Keratinocyte (primary cell): ENCODE measurements around the gene FOXR1. TPM values are rescaled to one million over a fixed set of nuclear protein-coding genes. Genes with fewer than 3 reads are reported as not detected.

Experiments used
- DNase-seq: peaks from one replicate; pipeline ENCODE4 v3.0.0-alpha.2; 2011; ENCODE audit warnings: low read depth, missing footprints, low spot score
- FAIRE-seq: peaks from 2 replicates; lab custom pipeline; 2011; peaks lifted over from hg19 to GRCh38; lab: Jason Lieb, UNC
- H2AFZ ChIP-seq: 2 replicates; pipeline ENCODE4 v1.6.0; 2012; ENCODE audit warnings: low read length, control low read depth, inconsistent platforms; ENCODE audit not compliant: control insufficient read depth
- H3K27ac ChIP-seq: 2 replicates; pipeline ENCODE4 v1.5.1; 2011; ENCODE audit warnings: low read length; ENCODE audit not compliant: control insufficient read depth, insufficient read depth
- H3K27me3 ChIP-seq: 3 replicates; pipeline ENCODE4 v1.6.0; 2011; ENCODE audit warnings: low read length; ENCODE audit not compliant: control insufficient read depth, insufficient read depth; ENCODE audit errors: extremely low read depth
- H3K36me3 ChIP-seq, 2 experiments: 2 replicates in 1 of 2; 3 replicates in 1 of 2; pipeline ENCODE4 v1.5.1; 2011; ENCODE audit warnings: low read length in 2 of 2, mild to moderate bottlenecking in 1 of 2; ENCODE audit not compliant: control insufficient read depth in 2 of 2, insufficient read depth in 2 of 2; ENCODE audit errors: extremely low read depth in 1 of 2
- H3K4me1 ChIP-seq: 3 replicates; pipeline ENCODE4 v1.5.1; 2011; ENCODE audit warnings: low read length; ENCODE audit not compliant: control insufficient read depth, insufficient read depth; ENCODE audit errors: extremely low read depth
- H3K4me2 ChIP-seq: 3 replicates; pipeline ENCODE4 v1.6.0; 2011; ENCODE audit warnings: low read depth, low read length; ENCODE audit not compliant: control insufficient read depth, insufficient read depth; ENCODE audit errors: extremely low read depth
- H3K4me3 ChIP-seq, 3 experiments: fragments of 200-600 bp in 1 of 3; sonication (generic) in 1 of 3; 2 replicates in 2 of 3; 3 replicates in 1 of 3; pipeline ENCODE4 v1.5.1; 2011 to 2016; ENCODE audit warnings: low read length in 3 of 3, mild to moderate bottlenecking in 3 of 3, control low read depth in 2 of 3, inconsistent platforms in 1 of 3, low read depth in 1 of 3, mixed read lengths in 1 of 3, mixed run types in 1 of 3, moderate library complexity in 1 of 3; ENCODE audit not compliant: control insufficient read depth in 2 of 3, insufficient read depth in 2 of 3; ENCODE audit errors: extremely low read depth in 1 of 3
- H3K79me2 ChIP-seq: 2 replicates; pipeline ENCODE4 v1.6.0; 2012; ENCODE audit warnings: low read length; ENCODE audit not compliant: control insufficient read depth, insufficient read depth
- H3K9ac ChIP-seq: 3 replicates; pipeline ENCODE4 v1.6.0; 2011; ENCODE audit warnings: low read length; ENCODE audit not compliant: control insufficient read depth, insufficient read depth; ENCODE audit errors: extremely low read depth
- H3K9me1 ChIP-seq: 3 replicates; pipeline ENCODE4 v1.6.0; 2011; ENCODE audit warnings: low read length; ENCODE audit not compliant: control insufficient read depth, insufficient read depth; ENCODE audit errors: extremely low read depth
- H3K9me3 ChIP-seq: 2 replicates; pipeline ENCODE4 v1.5.1; 2012; ENCODE audit warnings: low read depth, low read length; ENCODE audit not compliant: control insufficient read depth
- H4K20me1 ChIP-seq: 3 replicates; pipeline ENCODE4 v1.6.0; 2011; ENCODE audit warnings: low read length; ENCODE audit not compliant: control insufficient read depth, insufficient read depth; ENCODE audit errors: extremely low read depth
- EZH2 ChIP-seq: IDR thresholded peaks from one replicate; pipeline ENCODE4 v1.6.1; 2012; ENCODE audit warnings: inconsistent platforms, mild to moderate bottlenecking, low read length, moderate library complexity
- dilution Hi-C: fragments of 300-500 bp; cut with MboI; formaldehyde crosslinking; loops from one replicate; pipeline ENCODE4 v1.7.0; 2020; ENCODE audit warnings: low sequenced_read_pairs; ENCODE audit not compliant: extremely low pct_ligation_motif_present
- polyA plus RNA-seq, 5 experiments: library from polyadenylated mRNA; depleted of rRNA in 3 of 5; stranded (reverse) in 3 of 5; stranded (forward) in 1 of 5; unstranded in 1 of 5; fragments of >200 nt; gene quantifications; 1 replicate in 1 of 5; 2 replicates in 3 of 5; 3 replicates in 1 of 5; pipeline versions ENCODE4 v1.2.1 to v1.2.3, GENCODE V29; 2011 to 2012; ENCODE audit warnings: missing spikeins in 2 of 5, low read depth in 1 of 5, low replicate concordance in 1 of 5
- TF ChIP-seq, protein P1 (sequence below), 3 experiments: IDR thresholded peaks in 1 of 3; conservative IDR thresholded peaks in 1 of 3; optimal IDR thresholded peaks in 1 of 3; 2 replicates in 2 of 3; 3 replicates in 1 of 3; pipeline versions ENCODE3 to v1.5.1; 2011; ENCODE audit warnings: low read length in 3 of 3, mild to moderate bottlenecking in 3 of 3, moderate library complexity in 2 of 3, control low read depth in 1 of 3, inconsistent platforms in 1 of 3; ENCODE audit not compliant: insufficient read depth in 2 of 3; ENCODE audit errors: extremely low read depth in 1 of 3

FOXR1 gene
- polyA plus RNA-seq, 1 donor (not counting 4 experiments of a cell fraction or from before 2014, with no cell fraction given), result not detected

GRCh38 chr11:118956094-118956846, 15.3 kb upstream of the FOXR1 start, which contains the start of gene UPK2:
Gene UPK2, plus strand, starts transcription at chr11:118956298. Its CDS starts 53 bp downstream, at chr11:118956351.
- H3K27me3 ChIP-seq, result peaks cover 8% of the 10 kb centered on the region
- H2AFZ ChIP-seq, result no peak within 1 kb of the TSS
- no peak within 1 kb of the TSS for H3K9ac ChIP-seq
- H3K4me2 ChIP-seq, result no peak within 1 kb of the TSS
- FAIRE-seq (peak; percentile 88), DNase-seq (peak; percentile 36)
- H3K9me3 ChIP-seq, result no peaks in the 10 kb centered on the region
- H3K4me1 ChIP-seq, result no peaks in the 10 kb centered on the region
- H3K4me3 ChIP-seq, result no peak within 1 kb of the TSS
- H3K27ac ChIP-seq, result no peak within 1 kb of the TSS
- H3K36me3 ChIP-seq, result no peaks in the 10 kb centered on the region
- H4K20me1 ChIP-seq, result no peaks in the 10 kb centered on the region
- TF ChIP-seq, protein P1, sequence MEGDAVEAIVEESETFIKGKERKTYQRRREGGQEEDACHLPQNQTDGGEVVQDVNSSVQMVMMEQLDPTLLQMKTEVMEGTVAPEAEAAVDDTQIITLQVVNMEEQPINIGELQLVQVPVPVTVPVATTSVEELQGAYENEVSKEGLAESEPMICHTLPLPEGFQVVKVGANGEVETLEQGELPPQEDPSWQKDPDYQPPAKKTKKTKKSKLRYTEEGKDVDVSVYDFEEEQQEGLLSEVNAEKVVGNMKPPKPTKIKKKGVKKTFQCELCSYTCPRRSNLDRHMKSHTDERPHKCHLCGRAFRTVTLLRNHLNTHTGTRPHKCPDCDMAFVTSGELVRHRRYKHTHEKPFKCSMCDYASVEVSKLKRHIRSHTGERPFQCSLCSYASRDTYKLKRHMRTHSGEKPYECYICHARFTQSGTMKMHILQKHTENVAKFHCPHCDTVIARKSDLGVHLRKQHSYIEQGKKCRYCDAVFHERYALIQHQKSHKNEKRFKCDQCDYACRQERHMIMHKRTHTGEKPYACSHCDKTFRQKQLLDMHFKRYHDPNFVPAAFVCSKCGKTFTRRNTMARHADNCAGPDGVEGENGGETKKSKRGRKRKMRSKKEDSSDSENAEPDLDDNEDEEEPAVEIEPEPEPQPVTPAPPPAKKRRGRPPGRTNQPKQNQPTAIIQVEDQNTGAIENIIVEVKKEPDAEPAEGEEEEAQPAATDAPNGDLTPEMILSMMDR (optimal IDR thresholded peaks at IDR 0.05 in 1 of 3, IDR thresholded peaks at IDR 0.05 in 1 of 3, conservative IDR thresholded peaks at IDR 0.05 in 1 of 3; ENCODE audit: extremely low read depth in 1 of 3, insufficient read depth in 2 of 3, low read length in 3 of 3), result peak; percentile 93 to 99 (median 99)
- TF ChIP-seq EZH2, result no peak
- H3K9me1 ChIP-seq, result no peaks in the 10 kb centered on the region
- no peaks in the 10 kb centered on the region for H3K79me2 ChIP-seq
- dilution Hi-C loops, result no loop called here

DNA sequence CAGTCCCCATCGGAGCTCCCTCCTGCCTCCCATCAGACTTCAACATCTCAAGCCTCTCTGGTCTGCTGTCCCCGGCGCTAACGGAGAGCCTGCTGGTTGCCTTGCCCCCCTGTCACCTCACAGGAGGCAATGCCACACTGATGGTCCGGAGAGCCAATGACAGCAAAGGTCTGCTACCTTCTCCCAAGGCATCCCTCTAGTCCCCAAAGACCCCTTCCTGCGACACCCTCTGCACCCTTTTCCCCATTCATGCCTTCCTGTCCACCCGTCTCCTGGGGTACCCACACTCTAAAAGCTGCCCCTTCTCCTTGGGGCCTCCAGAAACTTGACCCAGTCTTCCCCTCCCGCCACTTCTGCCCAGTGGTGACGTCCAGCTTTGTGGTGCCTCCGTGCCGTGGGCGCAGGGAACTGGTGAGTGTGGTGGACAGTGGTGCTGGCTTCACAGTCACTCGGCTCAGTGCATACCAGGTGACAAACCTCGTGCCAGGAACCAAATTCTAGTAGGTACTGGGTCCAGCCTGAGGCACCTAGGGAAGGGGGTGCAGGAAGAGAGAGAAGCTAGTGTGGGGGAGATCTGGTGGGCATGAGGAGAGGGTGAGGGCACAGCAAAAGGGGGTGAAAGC, 14.6 kb upstream of the FOXR1 start:
- Histone ChIP-seq H3K4me2 (no peak overlapping the region), H3K9me3 (no peaks in the 10 kb centered on the region), H3K79me2 (no peaks in the 10 kb centered on the region), H3K9me1 (no peaks in the 10 kb centered on the region), H3K27ac (no peak overlapping the region), H2AFZ (no peak overlapping the region), H3K4me3 (no peak overlapping the region), H3K9ac (no peak overlapping the region), H3K36me3 (no peaks in the 10 kb centered on the region), H4K20me1 (no peaks in the 10 kb centered on the region), H3K4me1 (no peaks in the 10 kb centered on the region), H3K27me3 (peaks cover 8% of the 10 kb centered on the region)
- no peak for TF ChIP-seq EZH2
- TF ChIP-seq, protein P1 (optimal IDR thresholded peaks at IDR 0.05 in 1 of 3, IDR thresholded peaks at IDR 0.05 in 1 of 3, conservative IDR thresholded peaks at IDR 0.05 in 1 of 3; ENCODE audit: extremely low read depth in 1 of 3, insufficient read depth in 2 of 3, low read length in 3 of 3), result no peak
- dilution Hi-C loops, result no loop called here
- no peak for DNase-seq
- FAIRE-seq, result no peak
